ENCODE data around the gene PRDM11. TPM values are rescaled to one million over a fixed set of nuclear protein-coding genes. Genes with fewer than 3 reads are reported as not detected.

PRDM11 gene
- total RNA-seq, 1 experiment from 2014 or later = 27.4 TPM

DNA sequence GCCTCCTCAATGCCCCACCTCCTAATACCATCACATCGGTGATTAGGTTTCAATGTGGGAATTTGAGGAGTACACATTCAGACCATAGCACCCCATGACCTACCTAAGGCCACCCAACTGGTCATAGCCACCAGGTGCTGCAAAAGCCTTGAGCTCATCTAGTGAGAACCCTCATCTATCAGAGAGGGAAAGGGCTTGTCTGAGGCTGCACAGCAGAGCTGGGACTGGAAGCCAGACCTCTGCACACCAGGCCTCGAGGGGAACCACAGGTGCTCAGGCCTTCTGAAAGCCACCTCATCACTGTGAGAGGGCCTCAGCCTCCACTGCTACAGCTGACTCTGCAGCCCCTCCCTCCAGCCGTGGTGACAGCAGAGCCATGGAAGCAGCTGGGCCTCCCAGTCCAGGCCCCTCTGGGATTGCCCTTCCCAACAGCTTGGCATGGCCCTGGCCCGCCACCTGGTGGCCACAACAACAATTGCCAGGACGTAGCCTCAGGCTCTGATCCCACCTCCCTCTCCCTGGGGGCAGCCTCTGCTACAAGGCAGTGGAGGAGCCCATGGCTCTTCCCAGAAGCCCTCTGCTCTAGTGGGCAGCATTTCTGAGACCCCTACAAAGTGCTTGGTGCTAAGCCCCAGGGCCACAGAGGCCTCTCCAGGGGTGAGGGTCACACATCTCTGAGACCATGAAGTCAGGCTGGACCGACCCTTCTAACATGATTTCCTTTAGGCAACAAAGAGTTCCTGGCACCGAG lies 41.0 kb upstream of the PRDM11 start:
- H3K36me3 ChIP-seq (ENCODE audit: control insufficient read depth, insufficient read depth, low read length) = no peaks in the 10 kb centered on the region
- intact Hi-C loops (cut with micrococcal nuclease; ENCODE audit: unreplicated experiment) = loop anchor here (1.0 kb wide), 2 partner anchors 169 to 178 kb away; no protein-coding TSS in a partner anchor
- ChIA-PET CTCF (interaction anchor here (0.5 to 7.5 kb wide), 8 partner anchors 127 to 459 kb away, joined by 3 to 115 read pairs (median 4); no protein-coding TSS in a partner anchor), POLR2A (no interaction called here)
- no TSS peak for BruUV-seq (replicated peaks)
- H3K4me3 ChIP-seq (ENCODE audit: low read depth in 2 of 2, low read length in 2 of 2) = no peak overlapping the region
- TF ChIP-seq, protein P1, sequence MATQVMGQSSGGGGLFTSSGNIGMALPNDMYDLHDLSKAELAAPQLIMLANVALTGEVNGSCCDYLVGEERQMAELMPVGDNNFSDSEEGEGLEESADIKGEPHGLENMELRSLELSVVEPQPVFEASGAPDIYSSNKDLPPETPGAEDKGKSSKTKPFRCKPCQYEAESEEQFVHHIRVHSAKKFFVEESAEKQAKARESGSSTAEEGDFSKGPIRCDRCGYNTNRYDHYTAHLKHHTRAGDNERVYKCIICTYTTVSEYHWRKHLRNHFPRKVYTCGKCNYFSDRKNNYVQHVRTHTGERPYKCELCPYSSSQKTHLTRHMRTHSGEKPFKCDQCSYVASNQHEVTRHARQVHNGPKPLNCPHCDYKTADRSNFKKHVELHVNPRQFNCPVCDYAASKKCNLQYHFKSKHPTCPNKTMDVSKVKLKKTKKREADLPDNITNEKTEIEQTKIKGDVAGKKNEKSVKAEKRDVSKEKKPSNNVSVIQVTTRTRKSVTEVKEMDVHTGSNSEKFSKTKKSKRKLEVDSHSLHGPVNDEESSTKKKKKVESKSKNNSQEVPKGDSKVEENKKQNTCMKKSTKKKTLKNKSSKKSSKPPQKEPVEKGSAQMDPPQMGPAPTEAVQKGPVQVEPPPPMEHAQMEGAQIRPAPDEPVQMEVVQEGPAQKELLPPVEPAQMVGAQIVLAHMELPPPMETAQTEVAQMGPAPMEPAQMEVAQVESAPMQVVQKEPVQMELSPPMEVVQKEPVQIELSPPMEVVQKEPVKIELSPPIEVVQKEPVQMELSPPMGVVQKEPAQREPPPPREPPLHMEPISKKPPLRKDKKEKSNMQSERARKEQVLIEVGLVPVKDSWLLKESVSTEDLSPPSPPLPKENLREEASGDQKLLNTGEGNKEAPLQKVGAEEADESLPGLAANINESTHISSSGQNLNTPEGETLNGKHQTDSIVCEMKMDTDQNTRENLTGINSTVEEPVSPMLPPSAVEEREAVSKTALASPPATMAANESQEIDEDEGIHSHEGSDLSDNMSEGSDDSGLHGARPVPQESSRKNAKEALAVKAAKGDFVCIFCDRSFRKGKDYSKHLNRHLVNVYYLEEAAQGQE (IDR thresholded peaks at IDR 0.05; ENCODE audit: insufficient read depth in 1 of 2, low read depth in 2 of 2, low read length in 1 of 2) = 0 out of 4 replicates have a peak, but pooled peaks of 1 of the 2 experiments have one; percentile 41
- TF ChIP-seq, protein P2, sequence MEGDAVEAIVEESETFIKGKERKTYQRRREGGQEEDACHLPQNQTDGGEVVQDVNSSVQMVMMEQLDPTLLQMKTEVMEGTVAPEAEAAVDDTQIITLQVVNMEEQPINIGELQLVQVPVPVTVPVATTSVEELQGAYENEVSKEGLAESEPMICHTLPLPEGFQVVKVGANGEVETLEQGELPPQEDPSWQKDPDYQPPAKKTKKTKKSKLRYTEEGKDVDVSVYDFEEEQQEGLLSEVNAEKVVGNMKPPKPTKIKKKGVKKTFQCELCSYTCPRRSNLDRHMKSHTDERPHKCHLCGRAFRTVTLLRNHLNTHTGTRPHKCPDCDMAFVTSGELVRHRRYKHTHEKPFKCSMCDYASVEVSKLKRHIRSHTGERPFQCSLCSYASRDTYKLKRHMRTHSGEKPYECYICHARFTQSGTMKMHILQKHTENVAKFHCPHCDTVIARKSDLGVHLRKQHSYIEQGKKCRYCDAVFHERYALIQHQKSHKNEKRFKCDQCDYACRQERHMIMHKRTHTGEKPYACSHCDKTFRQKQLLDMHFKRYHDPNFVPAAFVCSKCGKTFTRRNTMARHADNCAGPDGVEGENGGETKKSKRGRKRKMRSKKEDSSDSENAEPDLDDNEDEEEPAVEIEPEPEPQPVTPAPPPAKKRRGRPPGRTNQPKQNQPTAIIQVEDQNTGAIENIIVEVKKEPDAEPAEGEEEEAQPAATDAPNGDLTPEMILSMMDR (IDR thresholded peaks at IDR 0.05) = peak; percentile 96
- no peak for TF ChIP-seq TCF7L2 (IDR thresholded peaks at IDR 0.05; ENCODE audit: low read depth, low read length)
- peak; percentile 83 for ATAC-seq
- in situ Hi-C loops (cut with HindIII; ENCODE audit: low pct_unique_long_range_greater_than_20kb, low sequenced_read_pairs) = loop anchor here (25.0 kb wide), 1 partner anchor 232 kb away; no protein-coding TSS in a partner anchor
- H3K4me1 ChIP-seq (ENCODE audit: control insufficient read depth, insufficient read depth, low read length) = peaks cover 9% of the 10 kb centered on the region
- no peaks in the 10 kb centered on the region for H3K9me3 ChIP-seq (ENCODE audit: control insufficient read depth, insufficient read depth, low read depth, low read length)
- H3K27ac ChIP-seq (ENCODE audit: low read length) = no peak overlapping the region
- DNase-seq (ENCODE audit: low read depth, low spot score) = no peak
- H3K27me3 ChIP-seq (ENCODE audit: control insufficient read depth, insufficient read depth, low read length) = no peaks in the 10 kb centered on the region; the same call in none of the 2 replicates

DNA sequence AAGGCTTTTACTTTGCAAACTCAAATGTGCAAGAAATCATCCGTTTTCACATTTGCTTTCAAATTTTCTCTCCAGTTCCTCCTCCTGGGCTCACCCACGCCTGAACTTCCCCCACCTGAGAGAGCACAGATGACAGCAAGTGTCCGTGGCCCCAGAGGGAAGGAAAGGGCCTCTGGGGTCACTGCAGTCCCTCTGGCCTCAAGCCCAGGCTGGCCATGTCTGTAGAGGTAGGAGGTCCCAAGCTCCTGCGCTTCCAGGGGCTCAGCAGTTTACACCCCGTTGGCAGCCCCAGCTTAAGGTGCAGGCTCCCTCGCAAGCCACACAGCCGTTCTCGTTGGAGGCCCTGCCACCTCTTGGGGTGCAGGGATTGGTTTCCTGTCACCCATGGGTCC lies 40.5 kb upstream of the PRDM11 start:
- TF ChIP-seq TCF7L2 (IDR thresholded peaks at IDR 0.05; ENCODE audit: low read depth, low read length) (no peak), POLR2AphosphoS5 (IDR thresholded peaks at IDR 0.05; ENCODE audit: low read depth, low read length) (no peak), SIN3A (IDR thresholded peaks at IDR 0.05; ENCODE audit: borderline replicate concordance, insufficient read depth, low read depth, low read length) (no peak)
- TF ChIP-seq, protein P1 (IDR thresholded peaks at IDR 0.05; ENCODE audit: insufficient read depth in 1 of 2, low read depth in 2 of 2, low read length in 1 of 2) = no peak
- TF ChIP-seq, protein P2 (IDR thresholded peaks at IDR 0.05) = no peak
- Histone ChIP-seq H3K27ac (ENCODE audit: low read length) (no peak overlapping the region), H3K9me3 (ENCODE audit: control insufficient read depth, insufficient read depth, low read depth, low read length) (no peaks in the 10 kb centered on the region), H3K4me1 (ENCODE audit: control insufficient read depth, insufficient read depth, low read length) (peaks cover 9% of the 10 kb centered on the region), H3K36me3 (ENCODE audit: control insufficient read depth, insufficient read depth, low read length) (no peaks in the 10 kb centered on the region), H3K27me3 (ENCODE audit: control insufficient read depth, insufficient read depth, low read length) (no peaks in the 10 kb centered on the region; the same call in 1 of the 2 replicates), H3K4me3 (ENCODE audit: low read depth in 2 of 2, low read length in 2 of 2) (no peak overlapping the region)
- no peak for ATAC-seq
- intact Hi-C loops (cut with micrococcal nuclease; ENCODE audit: unreplicated experiment) = loop anchor here (1.0 kb wide), 2 partner anchors 170 to 179 kb away; no protein-coding TSS in a partner anchor
- POLR2A ChIA-PET = no interaction called here
- CTCF ChIA-PET = interaction anchor here (0.5 to 7.5 kb wide), 4 partner anchors 169 to 460 kb away, joined by 3 to 115 read pairs (median 48); no protein-coding TSS in a partner anchor
- DNase-seq (ENCODE audit: low read depth, low spot score) = no peak
- in situ Hi-C loops (cut with HindIII; ENCODE audit: low pct_unique_long_range_greater_than_20kb, low sequenced_read_pairs) = loop anchor here (25.0 kb wide), 1 partner anchor 231 kb away; no protein-coding TSS in a partner anchor
- BruUV-seq (replicated peaks) = no TSS peak
